Measurements from ENCODE around the gene DLL3. TPM values are rescaled to one million over a fixed set of nuclear protein-coding genes. Genes with fewer than 3 reads are reported as not detected.

DLL3 gene
- total RNA-seq = 0.97 and 2.2 TPM in 2 replicates

GRCh38 chr19:39498798-39499642, at the start of gene DLL3:
Gene DLL3, plus strand, starts transcription at chr19:39498947. Its CDS starts 28 bp downstream, at chr19:39498975.

GRCh38 chr19:39480337-39481228, 18.2 kb upstream of the DLL3 start, which contains the start of gene TIMM50:
Gene TIMM50, plus strand, starts transcription at chr19:39480838. Its CDS starts 16 bp downstream, at chr19:39480854.

GRCh38 chr19:39514840-39515550, 16.2 kb downstream of the DLL3 start, which contains the start of gene SELENOV:
Gene SELENOV, plus strand, starts transcription at chr19:39515139. Its CDS starts 74 bp downstream, at chr19:39515213.

GRCh38 chr19:39532233-39533002, 33.7 kb downstream of the DLL3 start, which contains the start of gene EID2B:
Gene EID2B, minus strand, starts transcription at chr19:39532852. Its CDS starts 50 bp downstream, at chr19:39532802.

GRCh38 chr19:39539518-39540332, 41.0 kb downstream of the DLL3 start, which contains the start of gene EID2:
Gene EID2, minus strand, starts transcription at chr19:39540161. Its CDS starts 82 bp downstream, at chr19:39540079.

Other genes with a start within 250 kb of the DLL3 start
- gene IFNL2, start 230.6 kb upstream of the DLL3 start, total RNA-seq = not detected in 2 replicates
- not detected in 2 replicates for gene IFNL1, start 202.5 kb upstream of the DLL3 start, total RNA-seq
- gene LRFN1, start 178.1 kb upstream of the DLL3 start, total RNA-seq = not detected in 2 replicates
- gene GMFG, start 162.9 kb upstream of the DLL3 start, total RNA-seq = 4.4 and 21.8 TPM in 2 replicates
- 45.1 and 55.7 TPM in 2 replicates for gene SAMD4B, start 156.5 kb upstream of the DLL3 start, total RNA-seq
- 40.2 and 95.3 TPM in 2 replicates for gene PAF1, start 107.8 kb upstream of the DLL3 start, total RNA-seq
- 24.7 and 25.8 TPM in 2 replicates for gene MED29, start 107.6 kb upstream of the DLL3 start, total RNA-seq
- gene ZFP36, start 92.1 kb upstream of the DLL3 start, total RNA-seq = 47.3 and 97.1 TPM in 2 replicates
- 26.2 and 30.3 TPM in 2 replicates for gene PLEKHG2, start 86.3 kb upstream of the DLL3 start, total RNA-seq
- 1,521 and 1,655 TPM in 2 replicates for gene RPS16, start 63.0 kb upstream of the DLL3 start, total RNA-seq
- 58.1 and 65.3 TPM in 2 replicates for gene SUPT5H, start 53.4 kb upstream of the DLL3 start, total RNA-seq
- gene TIMM50, start 18.1 kb upstream of the DLL3 start, total RNA-seq = 62.0 and 74.4 TPM in 2 replicates
- not detected in 2 replicates for gene SELENOV, start 16.2 kb downstream of the DLL3 start, total RNA-seq
- gene EID2B, start 33.9 kb downstream of the DLL3 start, total RNA-seq = 1.4 and 2.9 TPM in 2 replicates
- gene EID2, start 41.2 kb downstream of the DLL3 start, total RNA-seq = 3.8 and 6.8 TPM in 2 replicates
- gene LGALS13, start 103.6 kb downstream of the DLL3 start, total RNA-seq = not detected in 2 replicates
- not detected in 2 replicates for gene LGALS16, start 157.0 kb downstream of the DLL3 start, total RNA-seq
- not detected in 2 replicates for gene LGALS14, start 205.5 kb downstream of the DLL3 start, total RNA-seq
- not detected in 2 replicates for gene CLC, start 239.1 kb downstream of the DLL3 start, total RNA-seq

Measured in cardiac atrium fibroblast (primary cell).